GM10847 (cell line): Measurements from ENCODE around the gene KANSL1L.

Source experiments
- POLR2A ChIP-seq: IDR thresholded peaks from 2 replicates; pipeline ENCODE4 v1.6.1; 2011; ENCODE audit not compliant: insufficient read length; ENCODE audit errors: extremely low read depth

KANSL1L gene

DNA sequence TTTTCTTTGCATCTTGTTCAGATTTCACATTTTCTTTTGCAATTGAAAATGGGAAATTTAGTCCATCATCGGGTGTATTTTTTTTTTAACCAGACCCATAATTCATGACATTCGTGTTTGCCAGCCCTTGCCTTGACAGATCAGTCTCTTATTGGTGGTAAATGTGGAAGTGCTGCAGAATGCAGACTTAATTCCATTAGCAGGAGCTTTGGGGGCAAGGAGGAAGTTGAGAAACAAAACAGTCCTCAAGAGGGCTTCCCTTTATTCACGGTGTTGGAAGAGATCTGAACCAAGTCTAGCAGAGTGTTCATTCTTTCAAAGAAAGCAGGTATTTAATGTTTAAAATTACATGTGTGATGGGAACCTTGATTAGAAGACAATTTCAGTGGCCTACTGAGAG, 185.3 kb downstream of the KANSL1L start:
- no peak for TF ChIP-seq POLR2A

DNA sequence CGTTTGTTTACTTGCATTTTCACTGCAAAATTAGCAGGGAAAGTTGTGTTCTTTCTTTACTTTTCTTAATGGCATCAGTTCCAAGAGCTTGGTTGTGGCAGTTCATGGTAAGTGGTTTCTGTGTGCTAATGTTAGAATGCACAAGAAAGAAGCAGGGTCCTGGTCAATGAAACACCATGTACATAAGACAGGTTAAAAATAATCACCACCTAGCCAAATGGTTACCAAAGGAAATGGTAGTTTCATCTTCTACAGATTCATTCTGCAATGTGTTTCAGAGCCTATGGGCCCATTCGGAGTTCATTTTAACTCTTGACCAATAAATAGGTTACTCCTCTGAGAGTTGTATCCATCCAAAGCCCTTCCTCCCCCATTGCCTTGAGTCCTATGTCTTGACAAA, 186.9 kb downstream of the KANSL1L start:
- no peak for TF ChIP-seq POLR2A

DNA sequence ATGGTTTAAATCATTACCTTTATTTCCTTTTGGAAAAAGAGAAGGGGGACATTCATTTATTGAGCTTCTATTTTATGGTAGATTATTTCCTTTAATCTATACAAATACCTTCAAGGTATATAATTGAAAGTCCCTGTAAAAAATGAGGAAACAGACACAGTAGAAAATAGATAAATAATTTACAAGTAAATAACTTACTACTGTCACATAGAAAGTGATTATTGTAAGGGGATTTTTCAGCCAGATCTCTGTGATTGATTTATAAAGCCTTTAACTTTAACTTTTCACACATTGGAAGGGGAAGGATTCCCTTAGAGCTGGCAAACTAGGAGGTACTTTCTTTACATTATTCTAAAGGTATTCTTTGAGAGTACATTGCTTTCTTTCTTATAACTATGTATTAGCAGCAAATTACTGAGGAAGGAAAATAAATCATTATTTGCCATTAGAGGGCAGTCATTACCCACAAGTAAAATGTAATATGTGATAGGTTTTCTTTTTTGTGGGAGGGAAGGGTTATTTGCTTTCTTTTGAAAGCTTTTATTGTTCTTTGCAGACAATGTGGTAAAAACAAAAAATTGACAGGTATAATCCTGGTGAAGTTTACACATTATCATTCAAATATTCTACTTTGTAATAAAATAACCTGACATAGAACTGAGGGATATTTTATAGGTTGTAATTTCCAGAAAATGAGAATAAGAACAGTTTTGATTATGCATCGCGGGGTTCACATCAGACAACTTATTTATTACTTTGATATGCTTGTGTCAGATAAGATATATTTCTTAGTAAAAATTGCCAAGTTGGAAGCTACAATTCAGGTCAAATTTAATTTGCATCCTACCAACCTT, 193.6 kb downstream of the KANSL1L start:
- TF ChIP-seq POLR2A = no peak

DNA sequence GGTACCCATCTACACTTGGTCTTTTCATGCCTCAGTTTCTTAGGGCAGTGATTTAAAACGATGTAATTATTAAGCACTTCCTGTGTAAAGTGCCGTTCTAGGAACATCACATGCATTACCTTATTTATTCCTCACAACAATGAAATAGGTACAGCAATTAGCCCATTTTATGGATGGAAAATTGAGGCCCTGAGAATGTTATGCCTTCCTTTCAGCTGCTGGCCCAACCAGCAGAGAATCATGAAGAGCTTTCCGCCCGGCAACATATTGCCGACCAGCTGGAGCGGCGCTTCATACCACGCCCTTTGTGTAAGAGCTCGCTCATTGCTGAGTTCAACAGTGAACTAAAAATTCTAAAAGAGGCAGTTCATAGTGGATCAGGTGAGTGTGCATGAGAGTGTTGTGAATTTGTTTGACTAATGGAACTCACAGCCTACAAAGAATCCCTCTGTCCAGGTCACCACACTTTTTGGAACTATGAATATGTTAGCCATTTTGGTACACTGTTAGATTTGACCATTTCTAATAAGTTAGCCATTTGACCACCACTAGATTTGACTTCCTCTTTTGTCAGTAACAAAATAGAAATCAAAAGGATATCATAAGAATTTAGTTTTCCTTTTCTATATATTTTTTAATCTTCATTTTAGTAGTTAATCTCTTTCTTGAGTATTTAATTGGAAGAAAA, 194.4 kb downstream of the KANSL1L start:
- TF ChIP-seq POLR2A = no peak

DNA sequence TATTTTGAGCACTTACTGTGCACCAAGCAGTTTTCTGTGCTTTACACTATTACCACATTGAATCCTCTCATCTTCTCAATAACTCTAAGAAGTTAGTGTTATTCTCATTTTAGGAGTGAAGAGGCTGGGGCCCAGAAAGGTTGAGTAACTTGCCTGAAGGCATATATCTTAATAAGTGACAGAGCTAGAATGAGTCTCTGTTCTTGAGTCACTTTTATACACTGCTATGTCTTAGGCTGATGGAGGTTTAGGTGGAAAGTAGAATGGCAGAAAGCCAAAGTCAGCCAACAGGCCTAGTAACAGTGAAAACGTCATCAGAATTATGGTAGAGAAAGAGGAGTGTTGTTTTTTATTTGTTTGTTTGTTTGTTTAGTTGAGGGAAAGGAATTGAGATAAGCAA, 196.6 kb downstream of the KANSL1L start:
- TF ChIP-seq POLR2A = no peak

DNA sequence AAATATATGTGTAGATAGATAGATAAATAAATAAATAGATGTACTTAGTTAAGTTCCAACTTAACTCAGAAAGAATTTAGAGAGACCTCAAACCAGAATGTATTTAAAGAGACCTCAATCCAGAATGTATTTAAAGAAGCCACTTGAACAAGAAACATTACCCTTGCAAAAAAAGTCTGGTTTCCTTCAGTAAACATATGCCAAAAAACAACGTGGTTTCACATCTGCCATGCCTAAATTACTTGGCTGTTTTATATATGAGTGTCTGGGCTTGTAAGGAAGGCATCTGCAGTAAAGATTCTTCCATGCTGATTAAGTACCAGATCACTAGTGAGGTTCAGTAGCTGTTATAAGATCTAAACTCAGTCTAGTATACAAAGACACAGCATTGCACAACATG, 197.9 kb downstream of the KANSL1L start:
- no peak for TF ChIP-seq POLR2A
